ENCODE data around the gene COL16A1. TPM values are rescaled to one million over a fixed set of nuclear protein-coding genes. Genes with fewer than 3 reads are reported as not detected.

COL16A1 gene
- total and polyA plus RNA-seq, 7 experiments from 2014 or later, result 0.31 to 0.37 TPM; not detected in 5

- Histone ChIP-seq H3K4me1 (ENCODE audit: control insufficient read depth in 2 of 2, insufficient read depth in 2 of 2, low read length in 2 of 2) (peaks cover 0 to 38% of the 10 kb centered on the region in 2 donors), H3K9me3 (ENCODE audit: control insufficient read depth in 2 of 3, low read length in 3 of 3) (no peaks in the 10 kb centered on the region), H3K36me3 (ENCODE audit: control insufficient read depth in 2 of 3, insufficient read depth in 3 of 3, low read length in 3 of 3) (no peaks in the 10 kb centered on the region), H3K27ac (ENCODE audit: low read depth, low read length) (no peak overlapping the region), H3K4me3 (ENCODE audit: low read length) (no peak overlapping the region), H3K27me3 (ENCODE audit: control insufficient read depth in 2 of 2, insufficient read depth in 2 of 2, low read length in 2 of 2) (no peaks in the 10 kb centered on the region)
- CTCF ChIA-PET, result no interaction called here
- H3K4me3 Mint-ChIP-seq, result no peak overlapping the region
- ATAC-seq, result no peak
- intact Hi-C loops (cut with micrococcal nuclease), result no loop called here
- H3K27ac Mint-ChIP-seq, result no peak overlapping the region
- peaks cover 0 to 1% (median 0%) of the 10 kb centered on the region in 11 donors for H3K9me3 Mint-ChIP-seq
- H3K4me1 Mint-ChIP-seq, result peaks cover 4 to 43% (median 14%) of the 10 kb centered on the region in 7 donors
- peaks cover 0 to 30% (median 6%) of the 10 kb centered on the region in 5 donors for H3K27me3 Mint-ChIP-seq
- DNase-seq, result no peak
- no peaks in the 10 kb centered on the region for H3K36me3 Mint-ChIP-seq
- POLR2A ChIA-PET, result no interaction called here
These were observed 44.5 kb upstream of the COL16A1 start for GRCh38 chr1:31748365-31748764.

- no peaks in the 10 kb centered on the region for H3K9me3 ChIP-seq (ENCODE audit: control insufficient read depth in 2 of 3, low read length in 3 of 3)
- intact Hi-C loops (cut with micrococcal nuclease), result no loop called here
- ChIA-PET POLR2A (no interaction called here), CTCF (no interaction called here)
- no peaks in the 10 kb centered on the region for H3K36me3 Mint-ChIP-seq
- H3K4me1 ChIP-seq (ENCODE audit: control insufficient read depth in 2 of 2, insufficient read depth in 2 of 2, low read length in 2 of 2), result peaks cover 0 to 38% of the 10 kb centered on the region in 2 donors
- ATAC-seq (no peak), DNase-seq (no peak)
- peaks cover 0 to 30% (median 6%) of the 10 kb centered on the region in 5 donors for H3K27me3 Mint-ChIP-seq
- peak overlapping the region in 1 of 10 donors; percentile 43 for H3K4me3 Mint-ChIP-seq
- peaks cover 0 to 1% (median 0%) of the 10 kb centered on the region in 11 donors for H3K9me3 Mint-ChIP-seq
- H3K4me3 ChIP-seq (ENCODE audit: low read length), result no peak overlapping the region
- peaks cover 4 to 40% (median 14%) of the 10 kb centered on the region in 7 donors for H3K4me1 Mint-ChIP-seq
- no peaks in the 10 kb centered on the region for H3K36me3 ChIP-seq (ENCODE audit: control insufficient read depth in 2 of 3, insufficient read depth in 3 of 3, low read length in 3 of 3)
- no peak overlapping the region for H3K27ac ChIP-seq (ENCODE audit: low read depth, low read length)
- H3K27ac Mint-ChIP-seq, result no peak overlapping the region
- H3K27me3 ChIP-seq (ENCODE audit: control insufficient read depth in 2 of 2, insufficient read depth in 2 of 2, low read length in 2 of 2), result no peaks in the 10 kb centered on the region
These were observed 43.5 kb upstream of the COL16A1 start for GRCh38 chr1:31747304-31747703.

GRCh38 chr1:31746687-31747086 lies 42.9 kb upstream of the COL16A1 start:
- Histone ChIP-seq H3K36me3 (ENCODE audit: control insufficient read depth in 2 of 3, insufficient read depth in 3 of 3, low read length in 3 of 3) (no peaks in the 10 kb centered on the region), H3K9me3 (ENCODE audit: control insufficient read depth in 2 of 3, low read length in 3 of 3) (no peaks in the 10 kb centered on the region), H3K4me3 (ENCODE audit: low read length) (no peak overlapping the region), H3K27me3 (ENCODE audit: control insufficient read depth in 2 of 2, insufficient read depth in 2 of 2, low read length in 2 of 2) (no peaks in the 10 kb centered on the region), H3K27ac (ENCODE audit: low read depth, low read length) (no peak overlapping the region), H3K4me1 (ENCODE audit: control insufficient read depth in 2 of 2, insufficient read depth in 2 of 2, low read length in 2 of 2) (peaks cover 0 to 32% of the 10 kb centered on the region in 2 donors)
- Mint-ChIP-seq H3K36me3 (no peaks in the 10 kb centered on the region), H3K4me1 (peaks cover under 1 to 34% (median 13%) of the 10 kb centered on the region in 7 donors), H3K27ac (peak overlapping the region in 1 of 9 donors; percentile 46), H3K4me3 (peak overlapping the region in 2 of 10 donors; percentile 25 to 43), H3K27me3 (peaks cover 0 to 27% (median 6%) of the 10 kb centered on the region in 5 donors), H3K9me3 (peaks cover 0 to 1% (median 0%) of the 10 kb centered on the region in 11 donors)
- ATAC-seq, result no peak
- CTCF ChIA-PET, result no interaction called here
- DNase-seq, result no peak
- intact Hi-C loops (cut with micrococcal nuclease), result no loop called here
- POLR2A ChIA-PET, result interaction anchor here (0.6 kb wide), 1 partner anchor 259 kb away, joined by 3 read pairs; no protein-coding TSS in a partner anchor

GRCh38 chr1:31745946-31746670 lies 42.3 kb upstream of the COL16A1 start:
- intact Hi-C loops (cut with micrococcal nuclease), result loop anchor here in 1 of 2 donors (1.0 kb wide), 1 partner anchor 82 kb away; no protein-coding TSS in a partner anchor
- peak overlapping the region in 1 of 10 donors; percentile 25 for H3K4me3 Mint-ChIP-seq
- POLR2A ChIA-PET, result interaction anchor here (0.6 kb wide), 1 partner anchor 260 kb away, joined by 3 read pairs; no protein-coding TSS in a partner anchor

GRCh38 chr1:31745096-31745945 lies 41.5 kb upstream of the COL16A1 start:
- Histone ChIP-seq H3K27ac (ENCODE audit: low read depth, low read length) (no peak overlapping the region), H3K36me3 (ENCODE audit: control insufficient read depth in 2 of 3, insufficient read depth in 3 of 3, low read length in 3 of 3) (no peaks in the 10 kb centered on the region), H3K4me1 (ENCODE audit: control insufficient read depth in 2 of 2, insufficient read depth in 2 of 2, low read length in 2 of 2) (peaks cover 0 to 18% of the 10 kb centered on the region in 2 donors), H3K27me3 (ENCODE audit: control insufficient read depth in 2 of 2, insufficient read depth in 2 of 2, low read length in 2 of 2) (no peaks in the 10 kb centered on the region), H3K9me3 (ENCODE audit: control insufficient read depth in 2 of 3, low read length in 3 of 3) (no peaks in the 10 kb centered on the region), H3K4me3 (ENCODE audit: low read length) (no peak overlapping the region)
- H3K27me3 Mint-ChIP-seq, result peaks cover 0 to 15% (median 6%) of the 10 kb centered on the region in 5 donors
- CTCF ChIA-PET, result interaction anchor here (0.6 kb wide), 1 partner anchor 85 kb away, joined by 3 read pairs; no protein-coding TSS in a partner anchor
- H3K4me3 Mint-ChIP-seq, result no peak overlapping the region
- DNase-seq (peak in 2 of 9 donors; percentile 30 to 65), ATAC-seq (peak; percentile 71)
- H3K4me1 Mint-ChIP-seq, result peaks cover 0 to 21% (median 8%) of the 10 kb centered on the region in 7 donors
- POLR2A ChIA-PET, result no interaction called here
- H3K27ac Mint-ChIP-seq, result no peak overlapping the region
- intact Hi-C loops (cut with micrococcal nuclease), result loop anchor here in 1 of 2 donors (1.0 kb wide), 1 partner anchor 81 kb away; no protein-coding TSS in a partner anchor
- peaks cover 0 to 1% (median 0%) of the 10 kb centered on the region in 11 donors for H3K9me3 Mint-ChIP-seq
- H3K36me3 Mint-ChIP-seq, result no peaks in the 10 kb centered on the region

More at GRCh38 chr1:31745946-31746670, 42.3 kb upstream of the COL16A1 start:
- Histone ChIP-seq H3K36me3 (ENCODE audit: control insufficient read depth in 2 of 3, insufficient read depth in 3 of 3, low read length in 3 of 3) (no peaks in the 10 kb centered on the region), H3K27me3 (ENCODE audit: control insufficient read depth in 2 of 2, insufficient read depth in 2 of 2, low read length in 2 of 2) (no peaks in the 10 kb centered on the region), H3K27ac (ENCODE audit: low read depth, low read length) (no peak overlapping the region), H3K9me3 (ENCODE audit: control insufficient read depth in 2 of 3, low read length in 3 of 3) (no peaks in the 10 kb centered on the region), H3K4me1 (ENCODE audit: control insufficient read depth in 2 of 2, insufficient read depth in 2 of 2, low read length in 2 of 2) (peaks cover 0 to 26% of the 10 kb centered on the region in 2 donors), H3K4me3 (ENCODE audit: low read length) (no peak overlapping the region)
- H3K27ac Mint-ChIP-seq, result peak overlapping the region in 3 of 9 donors; percentile 40 to 67 (median 46)
- H3K27me3 Mint-ChIP-seq, result peaks cover 0 to 23% (median 6%) of the 10 kb centered on the region in 5 donors
- H3K36me3 Mint-ChIP-seq, result no peaks in the 10 kb centered on the region
- CTCF ChIA-PET, result interaction anchor here (0.5 to 0.6 kb wide), 2 partner anchors 86 to 220 kb away, joined by 3 to 5 read pairs; no protein-coding TSS in a partner anchor
- ATAC-seq (no peak), DNase-seq (no peak)
- H3K9me3 Mint-ChIP-seq, result peaks cover 0 to 1% (median 0%) of the 10 kb centered on the region in 11 donors
- H3K4me1 Mint-ChIP-seq, result peaks cover 0 to 29% (median 7%) of the 10 kb centered on the region in 7 donors

- H3K9me3 ChIP-seq (ENCODE audit: control insufficient read depth in 2 of 3, low read length in 3 of 3), result no peaks in the 10 kb centered on the region
- CTCF ChIA-PET, result no interaction called here
- H3K27ac ChIP-seq (ENCODE audit: low read depth, low read length), result no peak overlapping the region
- Mint-ChIP-seq H3K27ac (peak overlapping the region in 1 of 9 donors; percentile 38), H3K27me3 (peaks cover 0 to 10% (median 0%) of the 10 kb centered on the region in 5 donors), H3K9me3 (peaks cover 0 to 1% (median 0%) of the 10 kb centered on the region in 11 donors), H3K4me3 (peak overlapping the region in 1 of 10 donors; percentile 2), H3K36me3 (no peaks in the 10 kb centered on the region), H3K4me1 (peaks cover 5 to 26% (median 13%) of the 10 kb centered on the region in 7 donors)
- intact Hi-C loops (cut with micrococcal nuclease), result no loop called here
- POLR2A ChIA-PET, result no interaction called here
- no peaks in the 10 kb centered on the region for H3K27me3 ChIP-seq (ENCODE audit: control insufficient read depth in 2 of 2, insufficient read depth in 2 of 2, low read length in 2 of 2)
- H3K4me1 ChIP-seq (ENCODE audit: control insufficient read depth in 2 of 2, insufficient read depth in 2 of 2, low read length in 2 of 2), result peaks cover 3 to 10% of the 10 kb centered on the region in 2 donors
- H3K4me3 ChIP-seq (ENCODE audit: low read length), result no peak overlapping the region
- DNase-seq (no peak), ATAC-seq (no peak)
- H3K36me3 ChIP-seq (ENCODE audit: control insufficient read depth in 2 of 3, insufficient read depth in 3 of 3, low read length in 3 of 3), result no peaks in the 10 kb centered on the region
These were observed 40.5 kb upstream of the COL16A1 start for GRCh38 chr1:31744165-31744888.

Data from naive thymus-derived CD4-positive, alpha-beta T cell (primary cell).